GM12878 (cell line): Measurements from ENCODE around the gene ARHGAP15. TPM values are rescaled to one million over a fixed set of nuclear protein-coding genes. Genes with fewer than 3 reads are reported as not detected.

Experiments
- ATAC-seq: fragments of 200-7000 bp; cut with Tn5 transposase; 3 replicates; pipeline ENCODE4 v1.9.1; 2020; ENCODE audit warnings: mild to moderate bottlenecking, moderate library complexity
- BruUV-seq: library from RNA; stranded (reverse); fragments of 400-500 nt; replicated peaks from 2 replicates; lab custom pipeline; 2021; lab: Mats Ljungman, UMichigan
- CTCF ChIA-PET: fragments of 300-600 bp; sonication (Branson Sonifier 250); formaldehyde crosslinking; extraction: SDS; loops from one replicate; lab custom pipeline; 2021; ENCODE audit warnings: inconsistent platforms; lab: Yijun Ruan, JAX
- POLR2A ChIA-PET: fragments of 350-600 bp; formaldehyde crosslinking; extraction: SDS; loops from one replicate; lab custom pipeline; 2021; ENCODE audit warnings: inconsistent platforms; lab: Charles Lee
- RAD21 ChIA-PET: fragments of 300-600 bp; sonication (Branson Sonifier 250); formaldehyde crosslinking; loops from one replicate; lab custom pipeline; 2023; ENCODE audit warnings: antibody characterized with exemption; ENCODE audit not compliant: unreplicated experiment; lab: Charles Lee
- SMC1A ChIA-PET: fragments of 300-600 bp; sonication (Branson Sonifier 250); formaldehyde crosslinking; loops from one replicate; lab custom pipeline; 2023; ENCODE audit not compliant: unreplicated experiment, uncharacterized antibody; lab: Charles Lee
- DNase-seq: peaks from one replicate; pipeline ENCODE4 v3.0.0-alpha.2; 2011; ENCODE audit warnings: low read depth, low spot score
- FAIRE-seq: peaks from 3 replicates; lab custom pipeline; 2011; peaks lifted over from hg19 to GRCh38; lab: Jason Lieb, UNC
- H2AFZ ChIP-seq: 2 replicates; pipeline ENCODE4 v1.6.0; 2011; ENCODE audit warnings: low read depth, low read length, control low read depth; ENCODE audit not compliant: control insufficient read depth
- H3K27ac ChIP-seq: 2 replicates; pipeline ENCODE4 v1.5.1; 2011; ENCODE audit warnings: control low read depth; ENCODE audit not compliant: control insufficient read depth, insufficient read depth
- H3K27me3 ChIP-seq, 2 experiments: replicated peaks in 1 of 2; 2 replicates each; pipeline versions ENCODE4 v1.6.0 to v1.6.1; 2011; ENCODE audit warnings: low read length in 1 of 2; ENCODE audit not compliant: control insufficient read depth in 2 of 2, insufficient read depth in 2 of 2
- H3K36me3 ChIP-seq, 2 experiments: 2 replicates each; pipeline ENCODE4 v1.5.1; 2011; ENCODE audit warnings: low read length in 1 of 2; ENCODE audit not compliant: control insufficient read depth in 2 of 2, insufficient read depth in 2 of 2
- H3K4me1 ChIP-seq: 2 replicates; pipeline ENCODE4 v1.6.1; 2011; ENCODE audit warnings: mild to moderate bottlenecking, low read length, moderate library complexity, mixed read lengths; ENCODE audit not compliant: control insufficient read depth, insufficient read depth
- H3K4me2 ChIP-seq: 2 replicates; pipeline ENCODE4 v1.6.0; 2011; ENCODE audit warnings: control low read depth; ENCODE audit not compliant: control insufficient read depth, insufficient read depth
- H3K4me3 ChIP-seq: fragments of 200-600 bp; sonication (generic); 2 replicates; pipeline ENCODE4 v1.5.1; 2016
- H3K79me2 ChIP-seq: 2 replicates; pipeline ENCODE4 v1.6.0; 2011; ENCODE audit warnings: low read length; ENCODE audit not compliant: control insufficient read depth, insufficient read depth
- H3K9ac ChIP-seq: 2 replicates; pipeline ENCODE4 v1.8.0; 2011; ENCODE audit warnings: low read length, control low read depth, mixed read lengths; ENCODE audit not compliant: control insufficient read depth, insufficient read depth
- H3K9me3 ChIP-seq: replicated peaks from 3 replicates; pipeline ENCODE4 v1.5.1; 2011; ENCODE audit warnings: mild to moderate bottlenecking, low read length; ENCODE audit not compliant: control insufficient read depth, insufficient read depth
- H4K20me1 ChIP-seq: 2 replicates; pipeline ENCODE4 v1.6.0; 2011; ENCODE audit not compliant: control insufficient read depth, insufficient read depth
- ELK1 ChIP-seq: IDR thresholded peaks from 2 replicates; pipeline ENCODE4 v1.6.1; 2012; ENCODE audit warnings: low read depth, low read length, improper control_type of control experiment
- FOXK2 ChIP-seq: fragments of 450-650 bp; IDR thresholded peaks from 2 replicates; pipeline ENCODE4 v1.6.1; 2017; ENCODE audit warnings: mild to moderate bottlenecking, moderate library complexity
- MEF2A ChIP-seq: IDR thresholded peaks from 2 replicates; pipeline ENCODE4 v1.6.1; 2011; ENCODE audit warnings: low read depth, mild to moderate bottlenecking, low read length, moderate library complexity; ENCODE audit not compliant: insufficient read depth
- NFXL1 ChIP-seq: fragments of 450-650 bp; IDR thresholded peaks from 2 replicates; pipeline ENCODE4 v1.6.1; 2017; ENCODE audit warnings: antibody characterized with exemption, mild to moderate bottlenecking, borderline replicate concordance
- PRDM15 ChIP-seq: fragments of 450-650 bp; formaldehyde crosslinking; IDR thresholded peaks from 2 replicates; pipeline ENCODE4 v1.4.0; 2020; ENCODE audit warnings: mild to moderate bottlenecking, moderate library complexity
- RELA ChIP-seq: fragments of 450-650 bp; IDR thresholded peaks from 2 replicates; pipeline ENCODE4 v1.8.0; 2014; ENCODE audit warnings: borderline replicate concordance; ENCODE audit not compliant: partially characterized antibody
- SPI1 ChIP-seq: IDR thresholded peaks from 2 replicates; pipeline ENCODE4 v1.6.1; 2011; ENCODE audit warnings: low read depth, mild to moderate bottlenecking, low read length, moderate library complexity, borderline replicate concordance; ENCODE audit not compliant: insufficient read depth
- SREBF1 ChIP-seq: IDR thresholded peaks from 2 replicates; pipeline ENCODE4 v1.6.1; 2012; ENCODE audit warnings: mild to moderate bottlenecking, low read length
- TCF12 ChIP-seq: IDR thresholded peaks from 2 replicates; pipeline ENCODE4 v1.6.1; 2011; ENCODE audit warnings: low read depth, mild to moderate bottlenecking, low read length
- TCF3 ChIP-seq: IDR thresholded peaks from 2 replicates; pipeline ENCODE4 v1.6.1; 2012; ENCODE audit warnings: low read depth, mild to moderate bottlenecking, low read length, borderline replicate concordance; ENCODE audit not compliant: insufficient read depth
- WRNIP1 ChIP-seq: IDR thresholded peaks from 2 replicates; pipeline ENCODE4 v1.6.1; 2011; ENCODE audit warnings: low read depth, low read length, improper control_type of control experiment, borderline replicate concordance
- YY1 ChIP-seq: IDR thresholded peaks from 2 replicates; pipeline ENCODE4 v1.6.1; 2011; ENCODE audit warnings: low read depth, mild to moderate bottlenecking, low read length
- ZSCAN29 ChIP-seq: fragments of 450-650 bp; IDR thresholded peaks from 2 replicates; pipeline ENCODE4 v1.6.1; 2017; ENCODE audit warnings: mild to moderate bottlenecking, moderate library complexity
- WGBS: methylation state at CpG from one replicate; pipeline ENCODE4 v1.1.6; 2016; ENCODE audit warnings: low lambda C conversion rate; ENCODE audit not compliant: insufficient replicate concordance, insufficient coverage; ENCODE audit errors: missing lambda C conversion rate; 5-methylcytosine and 5-hydroxymethylcytosine counted together
- in situ Hi-C: fragments of 300-500 bp; cut with MboI; formaldehyde crosslinking; loops from 9 replicates; pipeline ENCODE4 v1.14.3; 2018; ENCODE audit warnings: mixed read lengths
- intact Hi-C: fragments of 100-400 bp; cut with micrococcal nuclease; formaldehyde crosslinking; loops from one replicate; pipeline ENCODE4 v1.14.2; 2022; ENCODE audit not compliant: unreplicated experiment
- polyA plus RNA-seq, 11 experiments: library from polyadenylated mRNA; depleted of rRNA in 4 of 11; unstranded in 6 of 11; stranded (reverse) in 5 of 11; fragments of >200 nt; fragmentation: Nextera tagmentation in 4 of 11; fragmentation: Illumina TruSeq in 1 of 11; extraction: Ambion mirVana in 4 of 11; extraction: Trizol in 1 of 11; gene quantifications; 1 replicate in 1 of 11; 2 replicates in 10 of 11; pipeline versions ENCODE4 v1.2.1 to v1.2.3, GENCODE V29; 2011 to 2016; ENCODE audit warnings: inconsistent platforms in 2 of 11, missing spikeins in 2 of 11, low read depth in 1 of 11
- total RNA-seq, 4 experiments: library from RNA; depleted of rRNA in 3 of 4; stranded (reverse); fragments of >200 nt in 3 of 4; fragmentation: Illumina TruSeq in 1 of 4; extraction: Trizol in 1 of 4; gene quantifications; 2 replicates each; pipeline versions ENCODE4 v1.2.1 to v1.2.3, GENCODE V29; 2013 to 2021

ARHGAP15 gene
- total and polyA plus RNA-seq, 10 of the 15 experiments (the other 5 are each of a cell fraction or from before 2014, with no cell fraction given): 38.0 to 92.6 (median 66.7) TPM

GRCh38 chr2:143808166-143808565 lies 678.9 kb downstream of the ARHGAP15 start (continued):
- no peak for TF ChIP-seq PRDM15
- no peak for TF ChIP-seq NFXL1
- no peak for TF ChIP-seq RELA
- no peak for TF ChIP-seq MEF2A
- TF ChIP-seq, all 136 proteins: peak for 0

- Histone ChIP-seq H3K4me3 (no peak overlapping the region), H3K9me3 (no peaks in the 10 kb centered on the region), H2AFZ (0 out of 2 replicates have a peak overlapping the region, but pooled peaks have one; percentile 44), H3K27ac (no peak overlapping the region), H3K4me1 (no peaks in the 10 kb centered on the region), H3K79me2 (no peaks in the 10 kb centered on the region), H3K4me2 (no peak overlapping the region), H3K9ac (no peak overlapping the region), H4K20me1 (no peaks in the 10 kb centered on the region), H3K36me3 (no peaks in the 10 kb centered on the region), H3K27me3 (no peaks in the 10 kb centered on the region)
- FAIRE-seq: no peak
- in situ Hi-C loops: no loop called here
- WGBS: 58% methylated on average over 4 of the region's 4 CpGs
- ChIA-PET POLR2A (no interaction called here), SMC1A (interaction anchor here (1.5 kb wide), 1 partner anchor 8 kb away, joined by 6 read pairs; no protein-coding TSS in a partner anchor), RAD21 (no interaction called here), CTCF (no interaction called here)
- BruUV-seq: no TSS peak
- intact Hi-C loops: no loop called here
- ATAC-seq: no peak
- no peak for DNase-seq
- no peak for TF ChIP-seq YY1
- TF ChIP-seq ZSCAN29: no peak
- no peak for TF ChIP-seq FOXK2
- no peak for TF ChIP-seq SPI1
- no peak for TF ChIP-seq ELK1
- no peak for TF ChIP-seq SREBF1
- TF ChIP-seq TCF3: no peak
- no peak for TF ChIP-seq TCF12
- no peak for TF ChIP-seq WRNIP1
Observed at GRCh38 chr2:143815082-143815481, 685.9 kb downstream of the ARHGAP15 start.
